ENCODE data around the gene RPS6KA3. TPM values are rescaled to one million over a fixed set of nuclear protein-coding genes. Genes with fewer than 3 reads are reported as not detected.

Gene RPS6KA3
- total RNA-seq, 2 experiments from 2014 or later, result 80.2 to 82.0 TPM

DNA sequence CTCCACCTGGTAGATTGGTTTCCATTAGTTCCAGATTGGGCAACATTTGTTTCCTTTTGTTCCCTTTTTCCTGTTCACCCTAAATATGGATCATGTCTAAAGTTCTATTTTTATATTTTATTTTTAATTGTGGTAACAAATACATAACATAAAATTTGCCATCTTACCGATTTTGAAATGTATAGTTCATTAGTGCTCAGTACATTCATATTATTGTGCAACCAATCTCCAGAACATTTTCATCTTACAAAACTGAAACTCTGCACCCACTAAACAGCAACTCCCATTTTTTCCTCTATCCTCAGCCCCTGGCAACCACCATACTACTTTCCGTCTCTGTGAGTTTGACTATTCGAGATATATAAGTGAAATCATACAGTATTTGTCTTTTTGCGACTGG is 14.2 kb upstream of the RPS6KA3 start:
- no peak overlapping the region for H3K4me3 Mint-ChIP-seq
- ATAC-seq (no peak), DNase-seq (no peak)
- H3K4me1 Mint-ChIP-seq (ENCODE audit: low read depth), result no peaks in the 10 kb centered on the region
- CTCF ChIA-PET, result no interaction called here
- peaks cover 2% of the 10 kb centered on the region for H3K27me3 Mint-ChIP-seq (ENCODE audit: low read depth)
- H3K9me3 Mint-ChIP-seq (ENCODE audit: insufficient read depth), result no peaks in the 10 kb centered on the region
- H3K27ac Mint-ChIP-seq, result no peak overlapping the region
- no peaks in the 10 kb centered on the region for H3K36me3 Mint-ChIP-seq (ENCODE audit: low read depth)
- POLR2A ChIA-PET, result no interaction called here

GRCh38 chrX:20274121-20274520 is 7.4 kb upstream of the RPS6KA3 start:
- Mint-ChIP-seq H3K9me3 (ENCODE audit: insufficient read depth) (no peaks in the 10 kb centered on the region), H3K4me1 (ENCODE audit: low read depth) (no peaks in the 10 kb centered on the region), H3K27ac (no peak overlapping the region), H3K27me3 (ENCODE audit: low read depth) (peaks cover 4% of the 10 kb centered on the region), H3K36me3 (ENCODE audit: low read depth) (no peaks in the 10 kb centered on the region), H3K4me3 (no peak overlapping the region)
- POLR2A ChIA-PET, result interaction anchor here (0.6 kb wide), 1 partner anchor 140 kb away, joined by 3 read pairs; no protein-coding TSS in a partner anchor
- no peak for ATAC-seq
- CTCF ChIA-PET, result no interaction called here
- no peak for DNase-seq

- H3K27me3 Mint-ChIP-seq (ENCODE audit: low read depth), result peaks cover 4% of the 10 kb centered on the region
Observed at GRCh38 chrX:20271730-20272129, 5.0 kb upstream of the RPS6KA3 start.

DNA sequence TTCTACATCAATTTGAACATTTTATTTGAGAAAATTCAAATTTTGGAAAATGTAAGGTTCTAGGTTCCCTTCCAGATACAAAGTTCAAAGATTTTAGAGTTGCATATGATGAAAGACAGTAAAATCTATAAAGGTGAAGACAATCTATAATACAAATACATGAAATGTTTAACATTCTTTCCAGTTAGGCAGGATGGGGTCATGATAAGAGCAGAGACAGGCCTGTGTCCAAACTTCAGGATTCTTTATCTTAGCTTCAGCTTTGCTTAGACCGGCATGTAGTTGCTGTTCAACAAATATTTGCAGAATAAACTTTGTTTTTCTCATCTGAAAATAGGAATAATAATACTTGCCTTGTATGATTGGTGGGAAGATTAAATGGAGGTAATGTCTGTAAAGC is 4.5 kb upstream of the RPS6KA3 start:
- no peaks in the 10 kb centered on the region for H3K9me3 Mint-ChIP-seq (ENCODE audit: insufficient read depth)
- POLR2A ChIA-PET, result no interaction called here

More at GRCh38 chrX:20271730-20272129, 5.0 kb upstream of the RPS6KA3 start:
- H3K36me3 Mint-ChIP-seq (ENCODE audit: low read depth), result no peaks in the 10 kb centered on the region
- CTCF ChIA-PET, result no interaction called here
- H3K27ac Mint-ChIP-seq, result no peak overlapping the region
- H3K4me1 Mint-ChIP-seq (ENCODE audit: low read depth), result peaks cover 3% of the 10 kb centered on the region
- DNase-seq, result no peak
- POLR2A ChIA-PET, result no interaction called here
- no peak for ATAC-seq
- H3K9me3 Mint-ChIP-seq (ENCODE audit: insufficient read depth), result no peaks in the 10 kb centered on the region
- H3K4me3 Mint-ChIP-seq, result no peak overlapping the region

GRCh38 chrX:20270562-20270890 is 3.8 kb upstream of the RPS6KA3 start:
- DNase-seq (no peak), ATAC-seq (no peak)
- H3K27ac Mint-ChIP-seq, result no peak overlapping the region
- ChIA-PET CTCF (no interaction called here), POLR2A (no interaction called here)
- no peak overlapping the region for H3K4me3 Mint-ChIP-seq
- peaks cover 3% of the 10 kb centered on the region for H3K4me1 Mint-ChIP-seq (ENCODE audit: low read depth)
- peaks cover under 1% of the 10 kb centered on the region for H3K27me3 Mint-ChIP-seq (ENCODE audit: low read depth)
- no peaks in the 10 kb centered on the region for H3K36me3 Mint-ChIP-seq (ENCODE audit: low read depth)
- no peaks in the 10 kb centered on the region for H3K9me3 Mint-ChIP-seq (ENCODE audit: insufficient read depth)

More for the DNA sequence above, 4.5 kb upstream of the RPS6KA3 start:
- ATAC-seq, result no peak
- no peaks in the 10 kb centered on the region for H3K36me3 Mint-ChIP-seq (ENCODE audit: low read depth)
- peaks cover 3% of the 10 kb centered on the region for H3K4me1 Mint-ChIP-seq (ENCODE audit: low read depth)
- no peak for DNase-seq
- peaks cover 4% of the 10 kb centered on the region for H3K27me3 Mint-ChIP-seq (ENCODE audit: low read depth)
- CTCF ChIA-PET, result no interaction called here
- H3K4me3 Mint-ChIP-seq, result no peak overlapping the region
- no peak overlapping the region for H3K27ac Mint-ChIP-seq

DNA sequence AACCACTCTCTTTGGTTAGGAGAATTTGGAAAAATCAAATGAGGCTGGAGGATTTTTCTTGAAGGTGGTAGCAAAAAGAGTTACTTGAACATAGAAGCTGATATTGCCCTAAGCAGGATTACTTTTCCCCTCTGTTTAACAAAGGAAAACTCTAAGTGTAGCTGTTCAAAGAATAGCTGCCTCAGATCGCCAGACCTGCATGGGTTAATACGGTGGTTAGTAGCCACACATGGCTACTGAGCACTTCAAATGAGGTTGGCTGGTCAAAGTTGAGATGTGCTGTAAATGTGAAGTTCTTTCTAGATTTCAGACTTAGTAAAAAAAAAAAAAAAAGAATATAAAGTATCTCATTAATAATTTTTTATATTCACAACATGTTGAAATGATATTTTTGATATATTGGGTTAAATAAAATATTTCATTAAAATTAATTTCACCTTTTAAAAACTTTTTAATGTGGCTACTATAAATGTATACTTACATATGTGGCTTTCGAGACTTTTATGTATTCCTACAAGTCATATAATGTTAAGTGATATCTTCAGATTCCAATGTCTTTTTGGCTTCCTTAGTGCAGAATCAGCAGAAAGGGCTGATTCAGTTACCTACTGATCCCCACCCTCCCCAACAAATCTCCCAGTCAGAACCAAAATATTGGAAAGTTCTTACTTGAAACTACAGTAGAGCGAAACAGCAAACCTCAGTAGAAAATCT is 3.3 kb upstream of the RPS6KA3 start:
- no peak overlapping the region for H3K27ac Mint-ChIP-seq
- H3K4me3 Mint-ChIP-seq, result no peak overlapping the region
- no peak for ATAC-seq
- H3K27me3 Mint-ChIP-seq (ENCODE audit: low read depth), result no peaks in the 10 kb centered on the region
- POLR2A ChIA-PET, result no interaction called here
- H3K9me3 Mint-ChIP-seq (ENCODE audit: insufficient read depth), result no peaks in the 10 kb centered on the region
- CTCF ChIA-PET, result no interaction called here
- peaks cover 5% of the 10 kb centered on the region for H3K36me3 Mint-ChIP-seq (ENCODE audit: low read depth)
- no peak for DNase-seq
- peaks cover 3% of the 10 kb centered on the region for H3K4me1 Mint-ChIP-seq (ENCODE audit: low read depth)

DNA sequence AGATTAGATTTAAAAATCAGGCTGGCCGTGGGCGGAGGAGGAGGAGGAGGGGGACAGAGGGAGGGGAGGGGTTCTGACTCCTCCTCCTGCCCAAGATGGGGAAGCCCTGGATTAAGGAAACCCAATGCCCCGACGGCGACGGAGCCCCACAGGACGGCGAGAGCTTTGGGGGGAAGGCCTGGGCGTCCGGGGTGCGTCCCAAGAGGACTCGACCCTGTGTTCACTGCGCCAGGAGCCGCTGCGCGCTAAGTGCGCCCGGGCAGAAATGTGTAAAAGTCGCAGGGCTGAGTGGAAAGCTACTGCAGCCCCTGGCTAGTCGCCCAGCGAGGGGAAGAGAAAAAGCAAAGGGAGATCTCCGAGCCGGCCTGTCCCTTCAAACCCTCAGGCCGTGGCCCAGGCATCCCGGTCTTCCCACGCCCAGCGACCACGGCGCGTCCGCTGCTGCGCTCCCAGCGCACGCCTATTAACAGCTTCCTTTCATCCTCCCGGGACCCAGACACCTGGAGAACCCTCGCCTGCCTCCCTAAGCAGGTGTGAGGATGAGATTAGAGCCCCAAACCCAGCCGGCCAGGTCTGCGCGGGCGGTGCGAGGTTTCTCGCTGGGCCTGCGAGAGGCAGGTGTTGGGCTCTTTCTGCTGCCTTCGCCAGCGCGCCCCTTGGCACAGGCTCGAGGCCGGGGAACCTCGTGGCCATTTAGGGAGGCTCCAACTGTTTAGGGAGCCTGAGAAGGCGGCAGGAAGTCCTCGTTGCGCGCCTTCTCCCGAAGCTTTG is 1.4 kb upstream of the RPS6KA3 start:
- no peak for ATAC-seq
- peaks cover 7% of the 10 kb centered on the region for H3K36me3 Mint-ChIP-seq (ENCODE audit: low read depth)
- no peaks in the 10 kb centered on the region for H3K27me3 Mint-ChIP-seq (ENCODE audit: low read depth)
- POLR2A ChIA-PET, result no interaction called here
- no peaks in the 10 kb centered on the region for H3K9me3 Mint-ChIP-seq (ENCODE audit: insufficient read depth)
- H3K4me3 Mint-ChIP-seq, result peak overlapping the region; percentile 83
- CTCF ChIA-PET, result interaction anchor here (1.9 kb wide), 1 partner anchor 15 kb away, joined by 5 read pairs; no protein-coding TSS in a partner anchor
- DNase-seq, result no peak
- no peak overlapping the region for H3K27ac Mint-ChIP-seq
- H3K4me1 Mint-ChIP-seq (ENCODE audit: low read depth), result peaks cover 14% of the 10 kb centered on the region

DNA sequence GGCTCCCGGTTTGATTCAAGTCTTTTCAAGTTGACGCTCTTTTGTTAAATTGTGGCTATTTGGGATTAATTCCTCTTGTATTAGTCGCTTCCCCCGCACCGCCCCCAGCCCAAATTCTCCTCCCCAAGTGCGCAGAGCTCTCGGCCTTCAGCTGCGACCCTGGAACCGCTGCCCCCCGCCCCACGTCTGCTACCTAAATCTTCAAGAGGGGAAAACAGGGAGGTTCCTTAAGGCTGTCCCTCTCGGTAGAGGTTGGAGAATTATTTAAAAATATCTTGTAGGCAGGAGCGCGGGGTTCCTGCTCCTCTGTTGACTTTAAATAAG is 860 bp upstream of the RPS6KA3 start:
- H3K36me3 Mint-ChIP-seq (ENCODE audit: low read depth), result peaks cover 7% of the 10 kb centered on the region
- no peaks in the 10 kb centered on the region for H3K9me3 Mint-ChIP-seq (ENCODE audit: insufficient read depth)
- ChIA-PET CTCF (interaction anchor here (1.9 kb wide), 1 partner anchor 14 kb away, joined by 5 read pairs; no protein-coding TSS in a partner anchor), POLR2A (interaction anchor here (0.6 kb wide), 1 partner anchor 11 kb away, joined by 3 read pairs; no protein-coding TSS in a partner anchor)
- peaks cover 15% of the 10 kb centered on the region for H3K4me1 Mint-ChIP-seq (ENCODE audit: low read depth)
- H3K27ac Mint-ChIP-seq, result peak overlapping the region; percentile 87
- H3K27me3 Mint-ChIP-seq (ENCODE audit: low read depth), result no peaks in the 10 kb centered on the region
- peak overlapping the region; percentile 83 for H3K4me3 Mint-ChIP-seq
- no peak for ATAC-seq
- DNase-seq, result no peak

DNA sequence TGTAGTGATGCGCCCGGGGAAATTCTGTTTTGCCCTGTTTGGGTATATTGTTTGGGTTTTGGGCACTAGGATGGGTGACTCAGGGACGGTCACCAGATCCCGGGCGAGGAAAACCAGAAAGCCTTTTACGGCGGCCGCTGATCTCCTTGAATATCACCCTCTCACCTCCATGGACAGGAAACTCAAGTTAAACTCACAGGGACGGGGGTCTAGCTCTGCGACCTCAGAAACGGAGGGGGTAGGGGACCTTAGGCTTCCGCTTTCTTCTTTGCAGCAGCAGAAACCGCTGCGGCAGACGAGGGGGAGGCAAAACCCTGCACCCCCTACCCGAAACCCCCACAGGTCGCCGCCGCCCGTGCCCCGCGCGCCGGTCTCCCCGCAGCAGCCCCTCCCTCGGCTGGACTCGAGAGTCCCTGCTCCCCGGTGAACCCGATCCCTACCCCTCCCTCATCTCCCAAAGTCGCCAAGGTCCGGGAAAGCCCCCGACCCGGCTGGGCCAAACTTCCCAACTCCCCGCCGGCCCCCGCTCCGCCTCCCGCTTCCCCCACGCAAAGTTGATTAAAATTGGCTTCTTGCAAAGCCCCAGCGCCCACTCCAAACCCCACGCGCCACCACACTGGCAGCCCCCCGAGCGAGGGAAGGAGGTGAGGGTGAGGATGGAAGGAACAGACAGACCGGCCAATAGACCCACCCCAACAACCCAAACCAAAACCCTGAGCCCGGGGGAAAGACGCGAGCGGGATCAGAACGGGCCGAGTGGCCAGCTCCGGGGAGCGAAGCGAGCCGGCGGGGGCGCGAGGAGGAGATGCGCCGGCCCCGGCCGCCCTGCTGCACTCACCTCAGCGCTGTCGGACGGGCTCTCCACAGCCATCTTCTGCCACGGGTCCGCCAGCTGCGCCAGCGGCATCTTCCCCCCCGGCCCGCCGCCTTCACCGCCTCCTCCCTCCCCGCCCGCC is 705 bp downstream of the RPS6KA3 start:
- DNase-seq (peak; percentile 33), ATAC-seq (peak; percentile 35)
- Mint-ChIP-seq H3K4me3 (peak overlapping the region; percentile 97), H3K9me3 (ENCODE audit: insufficient read depth) (no peaks in the 10 kb centered on the region), H3K27ac (peak overlapping the region; percentile 97), H3K36me3 (ENCODE audit: low read depth) (peaks cover 12% of the 10 kb centered on the region), H3K27me3 (ENCODE audit: low read depth) (no peaks in the 10 kb centered on the region), H3K4me1 (ENCODE audit: low read depth) (peaks cover 24% of the 10 kb centered on the region)
- POLR2A ChIA-PET, result interaction anchor here (1.8 kb wide), 1 partner anchor 172 kb away, joined by 10 read pairs; no protein-coding TSS in a partner anchor
- CTCF ChIA-PET, result interaction anchor here (1.0 to 1.9 kb wide), 2 partner anchors 13 to 14 kb away, joined by 4 to 5 read pairs; no protein-coding TSS in a partner anchor

DNA sequence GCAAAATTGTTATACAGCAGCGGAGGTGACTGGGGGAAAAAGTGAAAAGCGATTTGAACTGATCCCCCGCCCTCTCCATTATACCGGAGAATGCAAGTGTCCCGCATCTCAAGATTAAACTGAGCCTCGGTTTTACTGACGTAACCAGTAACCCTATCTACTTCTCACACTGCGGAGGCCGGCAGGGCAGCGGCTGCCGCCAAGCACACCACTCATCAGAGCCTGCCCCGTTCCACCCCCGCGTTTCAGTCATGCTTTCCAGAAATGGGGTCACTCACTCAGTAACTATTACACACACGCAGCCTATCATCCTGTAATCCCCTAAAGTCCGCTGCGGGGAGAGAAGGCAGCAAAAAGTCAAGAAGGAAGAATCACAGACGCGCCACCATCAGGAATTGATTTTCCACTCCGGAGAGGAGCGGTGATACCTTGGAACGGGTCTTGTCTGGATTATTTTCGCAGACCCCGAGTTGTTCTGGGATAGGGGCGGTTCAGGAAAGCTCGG is 1.4 kb downstream of the RPS6KA3 start:
- peak overlapping the region; percentile 97 for H3K4me3 Mint-ChIP-seq
- peaks cover 28% of the 10 kb centered on the region for H3K4me1 Mint-ChIP-seq (ENCODE audit: low read depth)
- H3K9me3 Mint-ChIP-seq (ENCODE audit: insufficient read depth), result no peaks in the 10 kb centered on the region
- H3K27ac Mint-ChIP-seq, result peak overlapping the region; percentile 97
- peaks cover 14% of the 10 kb centered on the region for H3K36me3 Mint-ChIP-seq (ENCODE audit: low read depth)
- ATAC-seq (peak; percentile 51), DNase-seq (peak; percentile 68)
- ChIA-PET CTCF (interaction anchor here (1.0 kb wide), 2 partner anchors 13 to 172 kb away, joined by 3 to 4 read pairs; no protein-coding TSS in a partner anchor), POLR2A (interaction anchor here (1.4 to 1.8 kb wide), 2 partner anchors 12 to 172 kb away, joined by 4 to 10 read pairs; no protein-coding TSS in a partner anchor)
- H3K27me3 Mint-ChIP-seq (ENCODE audit: low read depth), result no peaks in the 10 kb centered on the region

- Mint-ChIP-seq H3K9me3 (ENCODE audit: insufficient read depth) (no peaks in the 10 kb centered on the region), H3K27me3 (ENCODE audit: low read depth) (no peaks in the 10 kb centered on the region), H3K4me3 (peak overlapping the region; percentile 65), H3K36me3 (ENCODE audit: low read depth) (peaks cover 17% of the 10 kb centered on the region), H3K4me1 (ENCODE audit: low read depth) (peaks cover 33% of the 10 kb centered on the region), H3K27ac (peak overlapping the region; percentile 86)
- POLR2A ChIA-PET, result no interaction called here
- ATAC-seq (no peak), DNase-seq (no peak)
- CTCF ChIA-PET, result no interaction called here
Observed at GRCh38 chrX:20263474-20263873, 3.2 kb downstream of the RPS6KA3 start.

Measured in activated CD8-positive, alpha-beta T cell treated with anti-CD3 and anti-CD28 coated beads, Interleukin-2, amount 10 ng/mL, durations not matched to agents 7 days and 5 days (primary cell).